Stimulated activated CD8-positive, alpha-beta memory T cell treated with anti-CD3 and anti-CD28 coated beads, Interleukin-15, amount 100 ng/mL, for 1 hour (primary cell): ENCODE data around the gene DLG5.

Experiments
- DNase-seq: peaks from one replicate; pipeline ENCODE4 v3.0.0-alpha.2; 2020; ENCODE audit warnings: low read depth

The DLG5 gene

DNA sequence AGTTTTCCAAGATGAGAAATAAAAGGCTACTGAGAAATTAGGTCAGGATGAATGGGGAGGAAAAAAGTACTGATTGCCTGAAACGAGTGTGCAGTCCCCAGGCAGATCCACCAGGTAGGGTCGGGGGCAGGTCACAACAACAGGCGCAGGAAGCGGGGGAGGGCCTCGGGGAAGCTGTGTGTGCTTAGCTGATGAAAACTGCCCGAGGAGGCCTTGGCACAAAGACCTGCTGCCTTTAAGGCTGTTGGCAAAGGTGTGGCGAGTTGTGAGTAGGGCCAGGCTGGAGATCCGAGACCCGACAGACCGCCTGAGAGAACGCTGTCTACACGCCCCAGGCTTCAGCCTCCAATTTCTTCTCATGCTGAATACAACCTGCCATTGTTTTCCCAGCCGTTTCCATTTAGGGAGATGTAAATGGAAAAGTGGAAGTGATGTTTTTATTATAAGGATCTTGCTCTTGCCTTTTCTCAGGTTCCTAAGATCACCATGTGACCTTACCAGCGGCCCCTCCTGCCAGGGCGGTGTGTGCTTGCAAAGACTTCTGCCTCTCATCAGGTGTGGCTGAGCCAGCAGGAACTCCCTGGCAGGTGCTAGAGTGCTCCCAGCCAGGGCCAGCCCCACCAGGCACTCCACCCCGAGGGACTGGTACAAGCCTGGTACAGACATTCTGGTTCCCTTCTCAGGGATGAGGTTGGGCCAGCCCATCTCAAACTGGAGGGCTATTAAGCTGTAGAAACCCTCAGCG is 60.8 kb downstream of the DLG5 start:
- DNase-seq: no peak

DNA sequence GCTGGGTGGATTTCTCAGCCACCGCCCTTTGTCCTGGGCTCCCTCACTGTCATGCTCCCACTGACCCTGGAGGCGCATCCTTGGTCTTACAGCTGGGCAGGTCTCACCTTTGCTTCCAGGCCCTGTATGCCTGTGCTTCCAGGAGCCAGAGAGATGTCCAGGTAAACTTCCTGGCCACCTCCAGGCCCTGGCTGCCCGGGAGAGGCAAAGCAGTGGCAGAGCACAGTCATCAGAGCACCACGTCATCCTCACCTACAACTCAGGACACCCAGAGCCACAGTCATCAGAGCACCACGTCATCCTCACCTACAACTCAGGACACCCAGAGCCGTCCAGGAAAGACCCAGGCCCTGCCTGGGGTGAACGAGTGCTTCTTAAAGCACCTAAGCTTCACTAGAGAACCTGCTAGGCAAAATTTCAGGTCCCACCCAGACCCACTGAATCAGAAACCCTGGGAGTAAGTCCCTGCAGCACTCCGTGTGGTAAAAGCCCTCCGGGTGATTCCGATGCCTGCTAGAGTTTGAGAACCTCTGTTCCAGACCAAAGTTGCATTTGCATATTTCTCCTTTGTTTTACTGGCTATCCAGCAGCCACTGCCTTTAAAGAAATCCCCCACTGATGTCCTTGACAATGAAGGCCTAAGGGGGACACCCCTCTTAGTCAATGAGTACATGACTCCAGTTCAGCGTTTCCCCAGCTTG is 62.3 kb downstream of the DLG5 start:
- DNase-seq: no peak

- DNase-seq: no peak
Observed at GRCh38 chr10:77863446-77863845, 63.1 kb downstream of the DLG5 start.

GRCh38 chr10:77862595-77862994 is 64.0 kb downstream of the DLG5 start:
- no peak for DNase-seq

- DNase-seq: no peak
Observed at GRCh38 chr10:77861366-77861765, 65.2 kb downstream of the DLG5 start.

DNA sequence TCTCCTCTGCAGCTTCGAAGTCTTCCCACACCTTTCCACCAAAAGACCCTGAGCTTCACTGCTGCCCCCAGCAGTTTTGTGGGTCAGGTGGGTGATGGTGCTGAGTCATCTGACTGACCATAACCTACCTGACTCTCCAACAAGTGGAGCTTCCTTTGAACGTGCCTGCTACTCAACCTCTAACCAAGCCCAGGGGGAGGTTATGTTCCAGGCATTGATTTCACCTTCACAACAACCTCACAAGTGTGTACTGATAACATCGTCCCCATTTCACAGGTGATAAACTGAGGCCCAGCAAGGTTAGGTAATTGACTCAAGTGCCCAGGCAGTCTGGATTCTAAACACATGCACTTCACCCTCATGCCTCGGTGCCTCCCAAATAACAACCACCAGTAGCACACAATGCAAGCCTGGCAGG is 66.7 kb downstream of the DLG5 start:
- DNase-seq: no peak

DNA sequence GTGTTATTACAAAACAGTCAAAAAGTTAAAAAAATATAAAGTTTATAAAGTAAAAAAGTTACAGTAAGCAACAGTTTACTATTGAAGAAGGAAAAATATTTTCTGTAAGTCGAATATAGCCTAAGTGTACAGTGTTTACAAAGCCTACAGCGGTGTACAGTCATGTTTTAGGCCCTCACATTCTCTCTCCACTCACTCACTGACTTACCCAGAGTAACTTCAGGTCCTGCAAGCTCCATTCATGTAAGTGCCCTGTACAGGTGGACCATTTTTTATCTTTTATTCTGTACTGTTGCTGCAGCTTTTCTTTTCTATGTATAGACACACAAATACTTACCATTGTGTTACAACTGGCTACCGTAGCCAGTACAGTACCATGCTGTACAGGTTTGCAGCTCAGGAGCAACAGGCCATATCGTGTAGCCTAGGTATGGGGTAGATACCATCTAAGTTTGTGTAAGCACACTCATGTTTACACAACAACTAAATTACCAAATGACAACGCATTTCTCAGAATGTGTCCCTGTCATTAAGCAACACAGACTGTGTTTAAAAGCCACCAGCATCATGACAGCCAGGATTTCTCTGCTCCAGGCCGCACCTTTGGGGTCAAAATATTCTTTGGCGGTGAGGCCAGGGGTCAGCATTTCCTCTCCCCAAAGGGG is 67.2 kb downstream of the DLG5 start:
- no peak for DNase-seq

GRCh38 chr10:77857272-77857671 is 69.3 kb downstream of the DLG5 start:
- no peak for DNase-seq

DNA sequence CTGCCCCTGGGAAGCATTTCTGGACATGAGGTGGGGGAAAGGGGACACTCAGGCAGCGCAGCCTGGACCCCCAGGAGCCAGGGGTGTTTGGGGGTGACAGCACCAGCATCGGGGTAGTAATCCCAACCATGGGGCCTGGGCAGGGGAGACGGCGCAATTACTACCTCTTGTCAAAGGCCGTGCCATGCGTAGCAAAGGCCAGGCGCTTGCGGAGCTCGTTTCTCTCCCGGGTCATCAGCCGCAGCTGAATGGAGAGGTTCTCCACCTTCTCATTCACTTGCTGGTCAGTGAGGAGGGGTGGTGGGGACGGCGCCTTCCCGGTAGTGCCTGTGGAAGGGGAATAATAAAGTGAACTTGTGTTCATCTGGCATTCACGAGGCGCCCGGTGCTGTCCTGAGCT is 70.0 kb downstream of the DLG5 start:
- no peak for DNase-seq

DNA sequence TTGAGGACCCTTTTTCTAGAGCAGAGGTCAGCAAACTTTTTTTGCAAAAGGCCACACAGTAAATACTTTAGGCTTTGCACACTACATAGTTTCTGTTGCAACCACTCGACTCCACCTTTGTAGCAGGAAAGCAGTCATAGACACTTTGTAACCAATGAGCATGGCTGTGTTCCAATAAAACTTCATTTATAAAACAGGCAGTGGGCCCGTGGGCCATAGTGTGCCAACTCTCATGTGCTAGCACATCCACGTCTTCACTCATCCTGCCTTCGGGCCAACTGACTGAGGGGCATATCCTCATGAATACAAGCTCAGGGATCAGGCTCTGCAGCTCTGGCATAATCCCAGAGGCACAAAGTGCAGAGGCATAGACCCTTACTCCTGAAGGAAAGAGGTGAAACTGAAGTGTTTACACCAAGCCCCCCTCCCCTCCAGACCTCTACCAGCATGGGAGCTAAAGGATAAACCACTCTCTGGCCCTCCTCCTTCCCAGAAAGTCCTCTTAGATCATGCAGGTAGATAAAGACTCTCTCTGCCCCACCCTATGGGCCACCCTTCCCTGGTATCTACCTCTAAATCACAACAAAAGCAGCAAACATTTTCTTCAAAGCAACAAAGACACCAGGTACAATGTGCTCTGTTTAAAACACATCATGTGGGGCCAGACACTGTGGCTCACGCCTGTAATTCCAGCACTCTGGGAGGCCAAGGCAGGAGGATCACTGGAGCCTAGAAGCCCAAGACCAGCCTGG is 71.0 kb downstream of the DLG5 start:
- DNase-seq: no peak

DNA sequence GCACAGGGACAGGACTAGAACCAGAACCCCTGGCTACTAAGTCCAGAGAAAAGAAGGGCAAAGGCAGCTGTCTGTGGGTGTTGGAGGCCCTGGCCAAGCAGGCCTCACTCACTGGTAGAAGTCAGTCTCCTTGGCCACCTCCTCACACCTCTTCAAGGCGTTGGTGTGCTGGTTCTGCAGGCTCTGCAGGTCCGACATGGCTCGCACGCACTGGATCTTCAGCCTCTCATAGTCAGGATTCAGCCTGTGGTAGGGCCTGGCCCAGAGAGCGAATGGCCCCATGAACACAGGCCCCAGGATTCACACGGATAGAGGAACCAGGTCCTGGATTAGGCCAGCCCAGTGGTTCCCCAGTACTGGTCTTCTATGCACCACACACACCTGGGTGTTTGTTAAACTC is 72.4 kb downstream of the DLG5 start:
- DNase-seq: no peak

- no peak for DNase-seq
Observed at GRCh38 chr10:77853256-77853655, 73.3 kb downstream of the DLG5 start.

DNA sequence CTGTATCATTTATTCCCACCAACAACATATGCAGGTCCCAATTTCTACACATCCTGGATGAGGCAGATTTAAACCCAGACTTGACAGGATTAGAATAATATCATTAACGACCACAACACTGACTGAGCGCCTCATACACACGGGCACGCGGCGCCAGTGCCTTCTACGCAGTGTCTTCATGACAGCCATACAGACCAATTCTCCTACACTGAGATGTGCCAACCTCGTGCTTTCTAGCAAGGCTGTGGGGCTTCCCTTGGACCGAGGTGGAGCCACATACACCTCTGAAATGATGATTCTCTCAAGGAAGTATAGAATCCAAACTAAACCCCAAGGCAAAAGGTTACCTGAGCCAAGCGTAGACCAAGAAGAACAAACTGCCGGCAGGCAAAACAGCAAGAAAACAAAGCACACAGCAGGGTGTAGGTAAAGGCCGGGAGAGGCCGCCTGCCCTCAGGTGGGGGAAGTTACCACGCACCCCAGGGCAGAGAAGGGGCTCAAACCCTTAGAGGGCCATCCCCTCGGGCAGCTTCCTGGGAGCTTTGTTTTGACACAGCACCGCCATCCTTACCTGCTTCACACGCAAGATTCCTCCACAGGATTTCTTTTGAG is 75.8 kb downstream of the DLG5 start:
- DNase-seq: no peak

DNA sequence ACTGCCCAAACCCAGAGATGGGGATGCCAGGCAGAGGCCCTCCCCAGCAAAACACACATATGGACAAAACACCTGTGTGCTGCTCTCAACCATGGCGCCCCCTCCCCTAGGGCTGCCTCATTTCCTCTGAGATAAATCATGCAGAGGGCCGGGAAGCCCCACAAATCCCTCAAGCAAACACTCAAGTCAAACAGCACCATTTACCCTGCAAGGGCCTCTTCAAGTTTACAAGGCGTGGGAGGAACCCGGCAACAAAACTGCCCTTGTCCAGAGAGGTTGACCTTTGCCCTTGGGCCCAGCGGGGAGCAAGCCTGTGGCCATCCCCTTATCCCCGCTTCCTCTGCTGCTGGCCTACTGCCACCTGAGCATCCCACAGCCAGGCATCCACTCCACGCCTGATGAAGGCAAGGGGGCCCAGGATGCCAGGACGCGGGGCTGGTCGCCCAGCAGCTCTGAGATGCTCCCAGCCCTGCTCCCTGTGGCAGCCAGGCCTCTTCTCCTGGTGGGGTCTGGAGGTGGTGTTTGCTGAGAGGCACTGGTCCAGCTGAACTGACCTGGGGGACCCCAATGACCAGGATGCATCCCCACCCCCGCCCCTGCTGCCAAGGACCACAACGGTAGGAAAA is 77.4 kb downstream of the DLG5 start:
- no peak for DNase-seq

DNA sequence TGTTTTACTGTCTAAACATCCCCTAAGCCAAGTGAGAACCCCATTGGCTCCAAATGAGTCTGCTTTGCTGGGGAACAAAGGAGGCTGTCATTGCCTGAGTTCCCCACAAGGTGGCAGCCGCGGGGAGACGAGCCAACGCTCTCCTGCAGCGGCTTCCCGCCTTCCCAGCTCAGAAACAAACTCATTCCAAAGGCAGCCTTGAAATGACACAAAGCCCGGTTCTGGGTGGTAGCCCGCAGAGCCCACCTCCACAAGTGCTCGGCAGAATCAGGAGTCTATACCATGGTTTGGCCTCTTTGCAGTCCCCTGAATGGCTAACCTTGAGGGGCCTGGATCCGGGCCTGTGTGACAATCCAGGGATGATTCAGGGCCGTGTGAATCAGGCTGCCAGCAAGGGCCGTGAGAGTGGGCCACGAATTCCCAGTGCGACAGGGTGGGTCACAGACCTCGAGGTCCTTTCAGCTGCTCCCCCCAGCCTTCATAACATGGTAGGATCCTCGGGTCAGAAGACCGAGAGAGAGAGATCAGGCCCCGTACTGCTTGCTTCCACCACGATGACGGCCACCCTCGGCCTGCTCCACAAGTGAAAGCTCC is 79.7 kb downstream of the DLG5 start:
- DNase-seq: peak; percentile 34

DNA sequence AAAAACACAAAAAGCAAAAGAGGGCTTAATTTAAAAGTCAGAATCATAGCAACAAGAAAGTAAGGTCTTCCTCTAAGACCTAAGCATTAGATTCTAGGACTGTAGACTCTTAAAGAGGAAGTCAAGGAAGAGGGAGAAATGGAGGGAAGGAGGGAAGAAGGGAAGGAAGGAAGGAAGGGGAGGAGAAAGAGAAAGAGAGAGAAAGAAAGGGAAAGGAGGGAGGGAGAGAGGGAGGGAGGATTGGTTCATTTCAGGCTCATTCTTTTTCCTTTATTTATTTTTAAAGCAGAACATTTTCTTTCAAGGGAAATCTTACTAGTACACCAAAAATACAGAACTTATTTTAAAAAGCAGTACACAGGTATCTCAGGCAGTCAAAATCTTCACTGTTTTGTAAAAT is 81.1 kb downstream of the DLG5 start:
- DNase-seq: no peak

DNA sequence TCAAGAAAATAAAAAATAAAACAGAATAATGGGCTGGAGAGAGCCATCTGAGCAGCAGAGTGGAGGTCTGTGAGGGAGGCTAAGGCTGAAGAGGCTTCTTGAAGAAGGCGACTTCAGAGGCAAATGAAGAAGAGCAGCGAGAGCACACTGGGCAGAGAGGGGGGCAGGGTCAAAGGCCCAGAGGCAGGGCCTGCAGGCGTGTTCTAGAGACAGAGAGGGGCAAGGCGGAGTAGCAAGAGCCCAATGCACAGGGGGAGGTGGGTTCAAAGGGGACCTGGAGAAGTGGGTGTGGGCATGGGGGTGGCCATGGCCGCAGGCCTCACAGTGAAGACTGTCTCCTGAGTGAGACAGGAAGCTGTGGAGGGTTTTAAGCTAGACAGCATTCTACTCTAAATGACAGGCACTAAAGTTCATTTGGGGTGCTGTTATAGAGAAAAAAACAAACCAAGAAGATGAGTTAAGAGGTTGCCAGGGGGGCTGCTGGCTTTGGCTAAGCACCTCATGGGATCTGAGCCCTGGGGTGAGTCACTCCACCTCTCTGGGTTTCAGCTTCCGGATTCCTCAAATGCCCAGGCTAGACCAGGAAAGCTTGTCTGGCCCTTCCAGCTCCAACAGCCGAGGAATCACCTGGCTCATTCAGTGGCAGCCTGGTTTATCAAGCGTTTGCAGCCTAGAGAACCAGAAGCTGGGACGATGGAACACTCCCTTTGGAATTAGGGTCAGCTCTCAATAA is 81.7 kb downstream of the DLG5 start:
- no peak for DNase-seq

GRCh38 chr10:77844177-77844576 is 82.4 kb downstream of the DLG5 start:
- no peak for DNase-seq

DNA sequence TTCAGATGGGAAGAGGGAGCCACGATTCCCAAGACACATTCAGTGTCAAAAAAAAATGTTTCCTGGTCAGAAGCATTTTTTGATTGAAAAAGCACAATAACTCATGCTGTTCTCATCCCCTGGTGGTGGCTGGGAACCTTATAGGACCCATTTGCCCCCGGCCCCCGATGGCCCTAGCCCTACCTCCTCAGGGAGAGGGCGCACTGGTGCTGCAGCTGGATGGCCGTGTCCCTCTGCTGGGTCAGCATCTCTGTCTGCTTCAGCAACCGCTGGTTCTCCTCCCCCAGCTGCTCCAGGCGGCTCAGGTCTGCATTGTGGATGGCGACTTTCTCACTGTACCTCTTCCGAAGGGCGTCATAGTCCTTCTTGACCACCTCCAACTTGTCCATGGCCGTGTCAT is 83.3 kb downstream of the DLG5 start:
- DNase-seq: no peak

DNA sequence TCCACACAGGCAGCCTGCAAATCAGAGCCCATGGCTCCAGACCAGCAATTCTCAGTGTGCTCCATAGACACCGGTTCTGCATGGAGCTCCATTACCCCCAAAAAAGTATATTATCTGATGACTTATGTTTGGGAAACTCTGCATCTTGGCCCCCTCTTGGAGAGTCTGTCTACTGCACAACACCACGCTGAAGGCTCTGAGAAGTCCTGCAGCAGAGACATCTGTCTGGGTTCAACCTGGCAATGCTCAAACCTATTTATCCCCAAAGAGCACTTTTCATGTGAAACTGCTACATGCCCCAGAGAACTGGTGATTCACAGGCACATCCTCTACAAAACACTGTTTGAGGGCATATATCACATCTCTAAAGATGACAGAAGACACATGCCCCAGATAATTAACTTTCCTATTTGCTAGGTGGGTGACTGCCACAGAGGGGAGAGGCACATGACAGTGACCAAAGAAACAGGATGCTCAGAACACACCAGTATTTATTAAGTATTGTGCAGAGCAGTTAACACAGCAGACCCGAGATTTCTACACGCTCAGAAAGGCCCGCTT is 83.8 kb downstream of the DLG5 start:
- DNase-seq: no peak
